ENCODE measurements around the gene HOXB5.
A peak's percentile ranks its signal among the peaks of the same experiment; 100 is the strongest.

HOXB5 gene

GRCh38 chr17:48603959-48604769 is 10.6 kb upstream of the HOXB5 start:
- no peak for DNase-seq (ENCODE audit: low read depth in 3 of 3)

GRCh38 chr17:48601539-48602425 is 8.2 kb upstream of the HOXB5 start:
- no peak for DNase-seq (ENCODE audit: low read depth in 3 of 3)

GRCh38 chr17:48601207-48601538 is 7.6 kb upstream of the HOXB5 start:
- no peak for DNase-seq (ENCODE audit: low read depth in 3 of 3)

GRCh38 chr17:48600244-48601098 is 6.9 kb upstream of the HOXB5 start:
- no peak for DNase-seq (ENCODE audit: low read depth in 3 of 3)

GRCh38 chr17:48599354-48599753 is 5.8 kb upstream of the HOXB5 start:
- no peak for DNase-seq (ENCODE audit: low read depth in 3 of 3)

GRCh38 chr17:48598736-48599135 is 5.2 kb upstream of the HOXB5 start:
- no peak for DNase-seq (ENCODE audit: low read depth in 3 of 3)

- DNase-seq (ENCODE audit: low read depth in 3 of 3), result no peak
These were observed 4.4 kb upstream of the HOXB5 start for GRCh38 chr17:48597778-48598631.

GRCh38 chr17:48597528-48597777 is 3.9 kb upstream of the HOXB5 start:
- no peak for DNase-seq (ENCODE audit: low read depth in 3 of 3)

- DNase-seq (ENCODE audit: low read depth in 3 of 3), result no peak
These were observed 3.4 kb upstream of the HOXB5 start for GRCh38 chr17:48596735-48597527.

GRCh38 chr17:48596000-48596734 is 2.6 kb upstream of the HOXB5 start:
- DNase-seq (ENCODE audit: low read depth in 3 of 3), result no peak

GRCh38 chr17:48595278-48595999 is 1.9 kb upstream of the HOXB5 start:
- no peak for DNase-seq (ENCODE audit: low read depth in 3 of 3)

- DNase-seq (ENCODE audit: low read depth in 3 of 3), result no peak
These were observed 1.1 kb upstream of the HOXB5 start for GRCh38 chr17:48594538-48595277.

- DNase-seq (ENCODE audit: low read depth in 3 of 3), result peak; percentile 65 to 80 (median 65)
These were observed 410 bp upstream of the HOXB5 start for GRCh38 chr17:48593840-48594537.

- DNase-seq (ENCODE audit: low read depth in 3 of 3), result no peak
These were observed 1.0 kb downstream of the HOXB5 start for GRCh38 chr17:48592577-48592976.

- DNase-seq (ENCODE audit: low read depth in 3 of 3), result no peak
These were observed 1.5 kb downstream of the HOXB5 start for GRCh38 chr17:48592057-48592514.

- DNase-seq (ENCODE audit: low read depth in 3 of 3), result no peak
These were observed 2.1 kb downstream of the HOXB5 start for GRCh38 chr17:48591255-48592056.

GRCh38 chr17:48590607-48591161 is 2.9 kb downstream of the HOXB5 start:
- no peak for DNase-seq (ENCODE audit: low read depth in 3 of 3)

Measured in stimulated activated CD4-positive, alpha-beta T cell treated with anti-CD3 and anti-CD28 coated beads, TNF-alpha, amount 100 ng/mL, for 24 hours (primary cell).